H1 (cell line): ENCODE measurements around the gene ZNF775. TPM values are rescaled to one million over a fixed set of nuclear protein-coding genes. Genes with fewer than 3 reads are reported as not detected.

Source experiments
- CTCF ChIA-PET: fragments of 300-600 bp; sonication (Branson Sonifier 250); formaldehyde crosslinking; loops from one replicate; lab custom pipeline; 2021; ENCODE audit not compliant: partially characterized antibody; lab: Charles Lee
- POLR2A ChIA-PET: fragments of 300-600 bp; sonication (Branson Sonifier 250); formaldehyde crosslinking; loops from one replicate; lab custom pipeline; 2021; ENCODE audit warnings: inconsistent platforms; ENCODE audit not compliant: partially characterized antibody; lab: Charles Lee
- DNase-seq, 2 experiments: peaks; one replicate each; pipeline versions ENCODE4 v3.0.0 to v3.0.0-alpha.2; 2010 to 2022; ENCODE audit warnings: low spot score in 2 of 2, low read depth in 1 of 2, mixed read lengths in 1 of 2
- FAIRE-seq: peaks from 2 replicates; lab custom pipeline; 2011; peaks lifted over from hg19 to GRCh38; lab: Jason Lieb, UNC
- H2AFZ ChIP-seq: 2 replicates; pipeline ENCODE4 v1.8.1; 2012; ENCODE audit warnings: low read length, inconsistent platforms
- H2AK5ac ChIP-seq: 2 replicates; pipeline ENCODE4 v1.6.1; 2013; ENCODE audit warnings: low read depth, low read length
- H2BK120ac ChIP-seq: replicated peaks from 2 replicates; pipeline ENCODE3; 2013; ENCODE audit warnings: low read depth, low read length, inconsistent platforms
- H2BK12ac ChIP-seq: 2 replicates; pipeline ENCODE4 v1.6.1; 2013; ENCODE audit warnings: low read depth, low read length
- H2BK15ac ChIP-seq: 2 replicates; pipeline ENCODE4 v1.6.1; 2013; ENCODE audit warnings: low read length
- H2BK20ac ChIP-seq: 2 replicates; pipeline ENCODE4 v1.6.1; 2013; ENCODE audit warnings: low read length
- H2BK5ac ChIP-seq: 2 replicates; pipeline ENCODE4 v1.6.1; 2013; ENCODE audit warnings: low read depth, low read length
- H3K14ac ChIP-seq: 2 replicates; pipeline ENCODE4 v1.6.1; 2013; ENCODE audit warnings: inconsistent platforms; ENCODE audit not compliant: insufficient read length
- H3K18ac ChIP-seq: 2 replicates; pipeline ENCODE4 v1.6.1; 2013; ENCODE audit warnings: low read length; ENCODE audit errors: extremely low read depth
- H3K23ac ChIP-seq: 2 replicates; pipeline ENCODE4 v1.6.1; 2013; ENCODE audit warnings: inconsistent platforms; ENCODE audit not compliant: insufficient read length
- H3K23me2 ChIP-seq: 2 replicates; pipeline ENCODE4 v1.6.1; 2013; ENCODE audit warnings: low read depth, low read length
- H3K27ac ChIP-seq: 2 replicates; pipeline ENCODE4 v1.6.1; 2011; ENCODE audit warnings: low read depth, low read length, inconsistent platforms
- H3K27me3 ChIP-seq, 4 experiments: replicated peaks in 1 of 4; 1 replicate in 1 of 4; 2 replicates in 3 of 4; pipeline versions ENCODE4 v1.6.1 to v1.8.1; 2011 to 2013; ENCODE audit warnings: low read length in 3 of 4, mild to moderate bottlenecking in 3 of 4, inconsistent platforms in 2 of 4, mixed read lengths in 2 of 4, moderate library complexity in 1 of 4; ENCODE audit not compliant: control insufficient read depth in 3 of 4, insufficient read depth in 3 of 4; ENCODE audit errors: extremely low read depth in 1 of 4
- H3K36me3 ChIP-seq, 4 experiments: 2 replicates each; pipeline versions ENCODE4 v1.6.1 to v1.8.1; 2011 to 2013; ENCODE audit warnings: mild to moderate bottlenecking in 4 of 4, low read length in 3 of 4, moderate library complexity in 2 of 4, control low read depth in 1 of 4, inconsistent platforms in 1 of 4; ENCODE audit not compliant: insufficient read depth in 4 of 4, control insufficient read depth in 2 of 4
- H3K4ac ChIP-seq: replicated peaks from 2 replicates; pipeline ENCODE3; 2013; ENCODE audit warnings: low read length, low read depth, mixed read lengths, inconsistent platforms; ENCODE audit not compliant: insufficient read length
- H3K4me1 ChIP-seq, 4 experiments: replicated peaks in 1 of 4; 1 replicate in 1 of 4; 2 replicates in 3 of 4; pipeline versions ENCODE4 v1.6.1 to v1.8.1; 2011 to 2013; ENCODE audit warnings: low read length in 3 of 4, inconsistent platforms in 2 of 4, mixed read lengths in 1 of 4; ENCODE audit not compliant: insufficient read depth in 4 of 4, control insufficient read depth in 3 of 4
- H3K4me2 ChIP-seq, 2 experiments: 2 replicates each; pipeline versions ENCODE4 v1.6.1 to v1.8.1; 2011 to 2013; ENCODE audit warnings: low read depth in 2 of 2, low read length in 2 of 2, control low read depth in 1 of 2, inconsistent platforms in 1 of 2, mild to moderate bottlenecking in 1 of 2; ENCODE audit not compliant: insufficient read depth in 1 of 2
- H3K4me3 ChIP-seq, 4 experiments: fragments of 200-600, 300-600 bp in 1 of 4; sonication (generic), shearing (Covaris generic), sonication (Bioruptor Twin) in 1 of 4; 2 replicates each; pipeline versions ENCODE4 v1.5.1 to v1.8.1; 2011 to 2016; ENCODE audit warnings: low read length in 4 of 4, low read depth in 3 of 4, control low read depth in 2 of 4, inconsistent platforms in 2 of 4, mild to moderate bottlenecking in 2 of 4, mixed read lengths in 1 of 4, moderate library complexity in 1 of 4; ENCODE audit not compliant: insufficient read depth in 2 of 4; ENCODE audit errors: extremely low read depth in 1 of 4
- H3K56ac ChIP-seq: replicated peaks from 2 replicates; pipeline ENCODE3; 2013; ENCODE audit warnings: low read depth, mild to moderate bottlenecking, mixed read lengths, low read length, inconsistent platforms; ENCODE audit not compliant: insufficient read length
- H3K79me1 ChIP-seq: 2 replicates; pipeline ENCODE4 v1.6.1; 2013; ENCODE audit warnings: low read depth, low read length, control low read depth
- H3K79me2 ChIP-seq, 2 experiments: 2 replicates each; pipeline versions ENCODE4 v1.6.1 to v1.8.1; 2012 to 2013; ENCODE audit warnings: low read length in 2 of 2, mild to moderate bottlenecking in 2 of 2, inconsistent platforms in 1 of 2; ENCODE audit not compliant: insufficient read depth in 2 of 2, control insufficient read depth in 1 of 2
- H3K9ac ChIP-seq, 4 experiments: replicated peaks in 1 of 4; 1 replicate in 1 of 4; 2 replicates in 3 of 4; pipeline versions ENCODE4 v1.6.1 to v1.8.1; 2011 to 2013; ENCODE audit warnings: low read depth in 3 of 4, low read length in 3 of 4, control low read depth in 2 of 4, mild to moderate bottlenecking in 2 of 4, moderate library complexity in 2 of 4, inconsistent platforms in 1 of 4; ENCODE audit errors: extremely low read depth in 1 of 4
- H3K9me3 ChIP-seq, 2 experiments: 2 replicates each; pipeline versions ENCODE4 v1.6.1 to v1.8.1; 2012 to 2013; ENCODE audit warnings: mild to moderate bottlenecking in 2 of 2, moderate library complexity in 2 of 2, control low read depth in 1 of 2, inconsistent platforms in 1 of 2, low read depth in 1 of 2, low read length in 1 of 2, mixed read lengths in 1 of 2; ENCODE audit not compliant: insufficient read depth in 2 of 2
- H4K20me1 ChIP-seq, 2 experiments: replicated peaks in 1 of 2; 2 replicates each; pipeline versions ENCODE3 to v1.8.1; 2011 to 2013; ENCODE audit warnings: inconsistent platforms in 2 of 2, low read length in 2 of 2, mild to moderate bottlenecking in 1 of 2; ENCODE audit not compliant: insufficient read depth in 2 of 2, control insufficient read depth in 1 of 2
- H4K5ac ChIP-seq: 2 replicates; pipeline ENCODE4 v1.6.1; 2013; ENCODE audit warnings: low read length, low read depth, mixed read lengths, inconsistent platforms; ENCODE audit not compliant: insufficient read length
- H4K8ac ChIP-seq: 2 replicates; pipeline ENCODE4 v1.8.0; 2013; ENCODE audit warnings: mild to moderate bottlenecking, moderate library complexity, low read length, inconsistent platforms; ENCODE audit not compliant: insufficient read depth; ENCODE audit errors: extremely low read depth
- H4K91ac ChIP-seq: replicated peaks from 2 replicates; pipeline ENCODE3; 2013; ENCODE audit warnings: low read length, mixed read lengths, inconsistent platforms; ENCODE audit not compliant: insufficient read length
- TEAD4 ChIP-seq: IDR thresholded peaks from 2 replicates; pipeline ENCODE4 v1.6.1; 2012; ENCODE audit warnings: low read depth, low read length, inconsistent platforms, mixed read lengths
- WGBS, 2 experiments: shearing (Covaris generic) in 1 of 2; methylation state at CpG; one replicate each; pipeline versions ENCODE4 v1.1.6 to v1.1.7; 2013 to 2015; ENCODE audit warnings: low lambda C conversion rate in 2 of 2, mixed read lengths in 2 of 2, inconsistent platforms in 1 of 2, low coverage in 1 of 2, missing lambda C conversion rate in 1 of 2; ENCODE audit not compliant: insufficient replicate concordance in 2 of 2, insufficient coverage in 1 of 2, insufficient read length in 1 of 2; ENCODE audit errors: extremely low coverage in 1 of 2, missing lambda C conversion rate in 1 of 2; 5-methylcytosine and 5-hydroxymethylcytosine counted together
- polyA plus RNA-seq, 7 experiments: library from polyadenylated mRNA; depleted of rRNA in 3 of 7; stranded (reverse) in 5 of 7; unstranded in 2 of 7; fragments of >200 nt in 5 of 7; fragments of 200-250 nt in 2 of 7; gene quantifications; 1 replicate in 5 of 7; 2 replicates in 1 of 7; 4 replicates in 1 of 7; pipeline versions ENCODE4 v1.2.1 to v1.2.3, GENCODE V29; 2011 to 2013; ENCODE audit warnings: missing spikeins in 2 of 7, mixed read lengths in 2 of 7
- total RNA-seq: library from RNA; stranded (reverse); fragmentation: NEBNext Ultra II Directional; extraction: Animal tissue kit (Norgen Biotek cat#: 25700); gene quantifications from 2 replicates; pipeline ENCODE4 v1.2.1, GENCODE V29; 2021

Gene ZNF775
- total and polyA plus RNA-seq, 2 of the 8 experiments (the other 6 are each of a cell fraction or from before 2014, with no cell fraction given) = 13.6 to 21.5 TPM

DNA sequence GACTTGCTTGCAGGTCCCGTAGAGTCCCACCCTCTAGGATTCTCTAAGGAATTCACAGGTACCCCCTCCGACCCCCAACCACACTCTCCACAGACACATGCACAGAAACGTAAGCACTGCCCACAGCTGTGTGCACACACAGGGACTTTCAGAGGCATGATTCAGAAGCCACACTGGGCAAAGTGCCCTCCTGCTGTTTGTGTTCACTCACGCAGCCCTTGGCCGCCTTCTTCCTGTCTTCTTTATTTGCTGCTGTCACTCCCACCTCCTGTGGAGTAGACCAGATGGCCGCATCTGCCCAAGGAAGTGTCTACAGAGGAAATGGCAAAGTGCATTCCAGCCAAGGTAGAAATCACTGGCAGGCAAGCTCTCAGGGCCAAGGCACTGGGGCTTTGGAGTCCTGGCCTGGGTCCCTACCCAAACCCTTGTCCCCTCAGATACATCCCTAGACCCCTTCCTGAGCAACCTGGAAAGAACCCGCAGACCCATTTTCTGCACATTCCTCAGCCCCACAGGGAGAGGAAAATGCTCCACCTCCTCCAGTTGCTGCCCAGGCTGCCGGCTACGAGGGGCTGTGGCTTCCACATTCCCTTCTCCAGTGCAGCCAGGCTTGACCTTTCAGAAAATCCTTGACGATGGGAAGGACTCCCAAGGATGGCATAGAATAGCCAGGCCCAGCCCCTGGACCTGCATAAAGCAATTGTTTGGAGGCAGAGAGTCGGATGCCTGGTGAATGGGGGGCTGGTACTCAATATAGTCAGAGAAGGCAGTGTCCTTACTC lies 49.7 kb downstream of the ZNF775 start:
- Histone ChIP-seq H3K56ac (no peak overlapping the region), H3K79me2 (no peaks in the 10 kb centered on the region), H3K9me3 (0 out of 4 replicates have a peak, but pooled peaks cover 0 to 2% of the 10 kb centered on the region in 2 experiments), H2BK5ac (no peak overlapping the region; the same call in 1 of the 2 replicates), H2AK5ac (no peak overlapping the region), H3K9ac (no peak overlapping the region), H3K14ac (no peak overlapping the region), H2BK20ac (no peak overlapping the region), H3K36me3 (no peaks in the 10 kb centered on the region; a peak in 1 of 8 replicates), H3K27me3 (peaks cover 0 to 3% (median 0%) of the 10 kb centered on the region in 4 experiments; a peak in 1 of 7 replicates), H4K20me1 (no peaks in the 10 kb centered on the region), H3K18ac (no peak overlapping the region; the same call in 1 of the 2 replicates), H3K27ac (no peak overlapping the region), H2BK15ac (0 out of 2 replicates have a peak overlapping the region, but pooled peaks have one; percentile 29), H3K4me2 (no peak overlapping the region), H3K4me3 (no peak overlapping the region), H3K4me1 (peaks cover 7 to 18% (median 13%) of the 10 kb centered on the region in 4 experiments), H4K8ac (no peak overlapping the region), H2AFZ (no peak overlapping the region), H4K91ac (no peak overlapping the region), H3K23me2 (no peaks in the 10 kb centered on the region; the same call in 1 of the 2 replicates), H2BK120ac (no peak overlapping the region), H3K79me1 (no peaks in the 10 kb centered on the region; the same call in 1 of the 2 replicates), H3K4ac (no peak overlapping the region), H4K5ac (no peak overlapping the region), H2BK12ac (peak overlapping the region; percentile 55; the same call in 1 of the 2 replicates), H3K23ac (no peak overlapping the region)
- 80% methylated on average over 10 of the region's 11 CpGs; no CpG with 5 or more reads in 1 of the 2 experiments for WGBS, 2 experiments
- CTCF ChIA-PET = interaction anchor here (0.6 to 1.0 kb wide), 2 partner anchors 16 to 1364 kb away, joined by 3 read pairs; no protein-coding TSS in a partner anchor
- FAIRE-seq = no peak
- DNase-seq = peak in 1 of 2 experiments; percentile 49
- POLR2A ChIA-PET = interaction anchor here (1.5 to 2.4 kb wide), 3 partner anchors 24 to 59 kb away, joined by 4 to 7 read pairs (median 6); a partner anchor contains a TSS
- TF ChIP-seq TEAD4 = 0 out of 2 replicates have a peak, but pooled peaks have one; percentile 18
